Immature natural killer cell (primary cell): ENCODE data around the gene SLC22A1. TPM values are rescaled to one million over a fixed set of nuclear protein-coding genes. Genes with fewer than 3 reads are reported as not detected.
"Not testable (repeated sequence)": the region's sequence is repeated elsewhere in the genome, so short reads cannot be mapped to it uniquely, and the experiment has no call there.

ENCODE experiments used
- DNase-seq, 3 donors: peaks; one replicate each; pipeline ENCODE4 v3.0.0; 2022; ENCODE audit warnings: mixed read lengths in 1 of 3
- H3K27ac Mint-ChIP-seq, 6 donors: one replicate each; pipeline ENCODE4 v1.8.0; 2020; ENCODE audit warnings: mixed read lengths in 6 of 6, mild to moderate bottlenecking in 5 of 6, inconsistent platforms in 4 of 6, moderate library complexity in 3 of 6
- H3K27me3 Mint-ChIP-seq, 3 donors: one replicate each; pipeline ENCODE4 v1.8.0; 2020 to 2021; ENCODE audit warnings: low read depth in 3 of 3, mild to moderate bottlenecking in 3 of 3, mixed read lengths in 3 of 3, moderate library complexity in 3 of 3, inconsistent platforms in 1 of 3
- H3K36me3 Mint-ChIP-seq, 3 donors: one replicate each; pipeline ENCODE4 v1.8.0; 2020; ENCODE audit warnings: mixed read lengths in 3 of 3, inconsistent platforms in 2 of 3, mild to moderate bottlenecking in 2 of 3
- H3K4me1 Mint-ChIP-seq, 2 donors: one replicate each; pipeline ENCODE4 v1.8.0; 2020; ENCODE audit warnings: inconsistent platforms in 2 of 2, mild to moderate bottlenecking in 2 of 2, mixed read lengths in 2 of 2, moderate library complexity in 1 of 2
- H3K4me3 Mint-ChIP-seq, 5 donors: one replicate each; pipeline ENCODE4 v1.8.0; 2020; ENCODE audit warnings: mild to moderate bottlenecking in 5 of 5, mixed read lengths in 5 of 5, inconsistent platforms in 3 of 5, moderate library complexity in 3 of 5
- H3K9me3 Mint-ChIP-seq, 6 donors: one replicate each; pipeline ENCODE4 v1.8.0; 2020; ENCODE audit warnings: mild to moderate bottlenecking in 6 of 6, mixed read lengths in 6 of 6, inconsistent platforms in 4 of 6, moderate library complexity in 3 of 6
- polyA plus RNA-seq, 3 donors: library from polyadenylated mRNA; unstranded; fragments of 300-500 nt; fragmentation: Illumina TruSeq; gene quantifications; one replicate each; pipeline ENCODE4 v1.2.3, GENCODE V29; 2021

Gene SLC22A1
- polyA plus RNA-seq, 3 donors from 2014 or later = 0.44 to 2.1 TPM; not detected in 1

GRCh38 chr6:160102956-160103824, 18.4 kb upstream of the SLC22A1 start:
- DNase-seq = peak in 1 of 3 donors; percentile 23

GRCh38 chr6:160103825-160104100, 17.9 kb upstream of the SLC22A1 start:
- H3K9me3 Mint-ChIP-seq = no peaks in the 10 kb centered on the region
- peak overlapping the region in 1 of 6 donors; percentile 30 for H3K27ac Mint-ChIP-seq
- H3K36me3 Mint-ChIP-seq = peaks cover 25 to 49% (median 35%) of the 10 kb centered on the region in 3 donors
- H3K27me3 Mint-ChIP-seq = peaks cover 0 to 15% (median 6%) of the 10 kb centered on the region in 3 donors
- H3K4me1 Mint-ChIP-seq = peaks cover 30 to 44% of the 10 kb centered on the region in 2 donors
- DNase-seq = no peak
- no peak overlapping the region for H3K4me3 Mint-ChIP-seq

More at GRCh38 chr6:160102956-160103824, 18.4 kb upstream of the SLC22A1 start:
- Mint-ChIP-seq H3K36me3 (peaks cover 23 to 50% (median 36%) of the 10 kb centered on the region in 3 donors), H3K4me1 (peaks cover 29 to 42% of the 10 kb centered on the region in 2 donors), H3K4me3 (no peak overlapping the region), H3K9me3 (no peaks in the 10 kb centered on the region), H3K27me3 (peaks cover 0 to 15% (median 6%) of the 10 kb centered on the region in 3 donors), H3K27ac (peak overlapping the region in 3 of 6 donors; percentile 30 to 68 (median 45))

GRCh38 chr6:160104821-160105517, 16.6 kb upstream of the SLC22A1 start:
- Mint-ChIP-seq H3K9me3 (no peaks in the 10 kb centered on the region), H3K36me3 (peaks cover 25 to 48% (median 32%) of the 10 kb centered on the region in 3 donors), H3K4me3 (no peak overlapping the region), H3K27ac (peak overlapping the region in 2 of 6 donors; percentile 64 to 67), H3K4me1 (peaks cover 40 to 47% of the 10 kb centered on the region in 2 donors), H3K27me3 (peaks cover 3 to 13% (median 6%) of the 10 kb centered on the region in 3 donors)
- no peak for DNase-seq

GRCh38 chr6:160106010-160106409, 15.6 kb upstream of the SLC22A1 start:
- peaks cover 3 to 14% (median 6%) of the 10 kb centered on the region in 3 donors for H3K27me3 Mint-ChIP-seq
- no peaks in the 10 kb centered on the region for H3K9me3 Mint-ChIP-seq
- DNase-seq = no peak
- peaks cover 24 to 53% (median 32%) of the 10 kb centered on the region in 3 donors for H3K36me3 Mint-ChIP-seq
- peaks cover 43 to 47% of the 10 kb centered on the region in 2 donors for H3K4me1 Mint-ChIP-seq
- no peak overlapping the region for H3K4me3 Mint-ChIP-seq
- H3K27ac Mint-ChIP-seq = peak overlapping the region in 2 of 6 donors; percentile 26 to 74

GRCh38 chr6:160106701-160107100, 14.9 kb upstream of the SLC22A1 start:
- Mint-ChIP-seq H3K36me3 (peaks cover 22 to 49% (median 32%) of the 10 kb centered on the region in 3 donors), H3K27ac (peak overlapping the region in 4 of 6 donors; percentile 30 to 71 (median 48)), H3K4me3 (no peak overlapping the region), H3K9me3 (no peaks in the 10 kb centered on the region), H3K4me1 (peaks cover 38 to 47% of the 10 kb centered on the region in 2 donors), H3K27me3 (peaks cover 4 to 11% (median 6%) of the 10 kb centered on the region in 3 donors)
- no peak for DNase-seq

- H3K4me3 Mint-ChIP-seq = peak overlapping the region in 1 of 5 donors; percentile 3
- H3K27me3 Mint-ChIP-seq = peaks cover 2 to 9% (median 4%) of the 10 kb centered on the region in 3 donors
- no peak for DNase-seq
- H3K4me1 Mint-ChIP-seq = peaks cover 34 to 39% of the 10 kb centered on the region in 2 donors
- peaks cover 22 to 48% (median 37%) of the 10 kb centered on the region in 3 donors for H3K36me3 Mint-ChIP-seq
- H3K27ac Mint-ChIP-seq = peak overlapping the region in 5 of 6 donors; percentile 30 to 70 (median 65)
- H3K9me3 Mint-ChIP-seq = no peaks in the 10 kb centered on the region
Observed at GRCh38 chr6:160108077-160108476, 13.5 kb upstream of the SLC22A1 start.

GRCh38 chr6:160110586-160111123, 11.0 kb upstream of the SLC22A1 start:
- Mint-ChIP-seq H3K9me3 (no peaks in the 10 kb centered on the region), H3K27ac (peak overlapping the region; percentile 20 to 61 (median 36)), H3K27me3 (peaks cover under 1 to 8% (median 4%) of the 10 kb centered on the region in 3 donors), H3K36me3 (peaks cover 18 to 36% (median 23%) of the 10 kb centered on the region in 3 donors), H3K4me1 (peaks cover 32 to 39% of the 10 kb centered on the region in 2 donors), H3K4me3 (no peak overlapping the region)
- no peak for DNase-seq

GRCh38 chr6:160111806-160112205, 9.8 kb upstream of the SLC22A1 start:
- H3K27ac Mint-ChIP-seq = peak overlapping the region in 5 of 6 donors; percentile 3 to 76 (median 18)

GRCh38 chr6:160112628-160113299, 8.9 kb upstream of the SLC22A1 start:
- H3K4me3 Mint-ChIP-seq = no peak overlapping the region
- peaks cover 12 to 26% (median 13%) of the 10 kb centered on the region in 3 donors for H3K36me3 Mint-ChIP-seq
- peaks cover 3 to 8% (median 4%) of the 10 kb centered on the region in 3 donors for H3K27me3 Mint-ChIP-seq
- peak overlapping the region; percentile 6 to 57 (median 32) for H3K27ac Mint-ChIP-seq
- DNase-seq = no peak
- no peaks in the 10 kb centered on the region for H3K9me3 Mint-ChIP-seq
- peaks cover 32 to 38% of the 10 kb centered on the region in 2 donors for H3K4me1 Mint-ChIP-seq

More at GRCh38 chr6:160111806-160112205, 9.8 kb upstream of the SLC22A1 start:
- DNase-seq = no peak
- H3K27me3 Mint-ChIP-seq = peaks cover 3 to 8% (median 4%) of the 10 kb centered on the region in 3 donors
- H3K4me1 Mint-ChIP-seq = peaks cover 32 to 39% of the 10 kb centered on the region in 2 donors
- peaks cover 15 to 27% (median 16%) of the 10 kb centered on the region in 3 donors for H3K36me3 Mint-ChIP-seq
- no peak overlapping the region for H3K4me3 Mint-ChIP-seq
- H3K9me3 Mint-ChIP-seq = no peaks in the 10 kb centered on the region

- not testable (repeated sequence) for H3K27ac Mint-ChIP-seq, H3K27me3 Mint-ChIP-seq, H3K4me3 Mint-ChIP-seq
Observed at GRCh38 chr6:160114536-160114935, 7.1 kb upstream of the SLC22A1 start.

GRCh38 chr6:160115421-160115820, 6.2 kb upstream of the SLC22A1 start:
- no peak overlapping the region for H3K4me3 Mint-ChIP-seq
- H3K4me1 Mint-ChIP-seq = peaks cover 11 to 14% of the 10 kb centered on the region in 2 donors
- peaks cover 2 to 9% (median 3%) of the 10 kb centered on the region in 3 donors for H3K27me3 Mint-ChIP-seq
- DNase-seq = no peak
- H3K36me3 Mint-ChIP-seq = peaks cover 9 to 25% (median 13%) of the 10 kb centered on the region in 3 donors
- peak overlapping the region in 1 of 6 donors; percentile 46 for H3K27ac Mint-ChIP-seq
- H3K9me3 Mint-ChIP-seq = no peaks in the 10 kb centered on the region

More at GRCh38 chr6:160114536-160114935, 7.1 kb upstream of the SLC22A1 start:
- H3K9me3 Mint-ChIP-seq, DNase-seq: not testable (repeated sequence)
- peaks cover 19 to 22% of the 10 kb centered on the region in 2 donors for H3K4me1 Mint-ChIP-seq
- peaks cover 9 to 29% (median 12%) of the 10 kb centered on the region in 3 donors for H3K36me3 Mint-ChIP-seq

- no peak overlapping the region for H3K27ac Mint-ChIP-seq
- H3K27me3 Mint-ChIP-seq = peaks cover 0 to 7% (median 3%) of the 10 kb centered on the region in 3 donors
- H3K9me3 Mint-ChIP-seq = no peaks in the 10 kb centered on the region
- no peak overlapping the region for H3K4me3 Mint-ChIP-seq
- DNase-seq = no peak
- peaks cover 9 to 21% (median 13%) of the 10 kb centered on the region in 3 donors for H3K36me3 Mint-ChIP-seq
- peaks cover 4% of the 10 kb centered on the region in 2 donors for H3K4me1 Mint-ChIP-seq
Observed at GRCh38 chr6:160116411-160116810, 5.2 kb upstream of the SLC22A1 start.

GRCh38 chr6:160117137-160117536, 4.5 kb upstream of the SLC22A1 start:
- H3K9me3 Mint-ChIP-seq = no peaks in the 10 kb centered on the region
- H3K4me1 Mint-ChIP-seq = no peaks in the 10 kb centered on the region
- H3K27ac Mint-ChIP-seq = no peak overlapping the region
- H3K4me3 Mint-ChIP-seq = no peak overlapping the region
- peaks cover 9 to 21% (median 13%) of the 10 kb centered on the region in 3 donors for H3K36me3 Mint-ChIP-seq
- no peak for DNase-seq
- peaks cover 0 to 5% (median 4%) of the 10 kb centered on the region in 3 donors for H3K27me3 Mint-ChIP-seq
